SU-DHL-6 (cell line): ENCODE results near the gene C1QTNF2.

ENCODE experiments used
- H2AFZ ChIP-seq: fragments of 200-600 bp; sonication (generic); 2 replicates; pipeline ENCODE4 v1.6.1; 2014; ENCODE audit warnings: low read depth, mild to moderate bottlenecking, moderate library complexity, mixed read lengths, antibody characterized with exemption, low read length; ENCODE audit not compliant: severe bottlenecking
- H3F3A ChIP-seq: fragments of 200-600 bp; shearing (Covaris generic); 2 replicates; pipeline ENCODE4 v1.6.0; 2016; ENCODE audit warnings: antibody characterized with exemption, mild to moderate bottlenecking; ENCODE audit not compliant: insufficient read depth
- H3K27ac ChIP-seq: fragments of 200-600 bp; sonication (generic); 2 replicates; pipeline ENCODE4 v1.5.1; 2016; ENCODE audit warnings: low read depth, mild to moderate bottlenecking, low read length, moderate library complexity, mixed read lengths
- H3K27me3 ChIP-seq: fragments of 200-600 bp; sonication (generic), shearing (Covaris generic); 2 replicates; pipeline ENCODE4 v1.6.0; 2014; ENCODE audit warnings: mild to moderate bottlenecking, low read length
- H3K36me3 ChIP-seq: fragments of 200-600 bp; sonication (generic); 2 replicates; pipeline ENCODE4 v1.6.1; 2014; ENCODE audit warnings: mild to moderate bottlenecking, low read length, mixed read lengths
- H3K4me2 ChIP-seq: fragments of 300-600, 200-600 bp; shearing (Covaris generic), sonication (generic); 2 replicates; pipeline ENCODE4 v1.6.0; 2014; ENCODE audit warnings: low read length, low read depth, mild to moderate bottlenecking; ENCODE audit not compliant: poor library complexity, severe bottlenecking
- H3K4me3 ChIP-seq: fragments of 200-600 bp; sonication (generic); 2 replicates; pipeline ENCODE4 v1.5.1; 2014; ENCODE audit warnings: antibody characterized with exemption, low read length, mild to moderate bottlenecking, mixed read lengths; ENCODE audit not compliant: insufficient read depth, poor library complexity, severe bottlenecking
- H3K79me2 ChIP-seq: fragments of 200-600 bp; sonication (generic); 2 replicates; pipeline ENCODE4 v1.6.1; 2014; ENCODE audit warnings: mild to moderate bottlenecking, low read length, moderate library complexity; ENCODE audit not compliant: insufficient read depth
- H3K9ac ChIP-seq: fragments of 200-600 bp; sonication (generic); 2 replicates; pipeline ENCODE4 v1.7.0; 2014; ENCODE audit warnings: mild to moderate bottlenecking, low read length
- H3K9me2 ChIP-seq: fragments of 200-600 bp; sonication (generic); replicated peaks from 2 replicates; pipeline ENCODE4 v1.6.1; 2014; ENCODE audit warnings: low read length; ENCODE audit not compliant: insufficient read depth
- H3K9me3 ChIP-seq: fragments of 200-600 bp; sonication (generic); 2 replicates; pipeline ENCODE4 v1.6.1; 2014; ENCODE audit warnings: low read length, mixed read lengths; ENCODE audit not compliant: insufficient read depth
- H4K20me1 ChIP-seq: fragments of 200-600 bp; sonication (generic); 2 replicates; pipeline ENCODE4 v1.6.1; 2014; ENCODE audit warnings: low read depth, mild to moderate bottlenecking, antibody characterized with exemption, low read length, moderate library complexity, mixed read lengths
- CTCF ChIP-seq: fragments of 200-600 bp; sonication (generic); IDR thresholded peaks from one replicate; pipeline ENCODE4 v1.5.1; 2017; ENCODE audit warnings: antibody characterized with exemption, mild to moderate bottlenecking, low read length, moderate library complexity; ENCODE audit not compliant: insufficient read depth, poor library complexity, severe bottlenecking
- EZH2phosphoT487 ChIP-seq: fragments of 200-600 bp; sonication (generic), shearing (Covaris generic); conservative IDR thresholded peaks from 2 replicates; pipeline ENCODE4 v1.6.1; 2018; ENCODE audit warnings: mild to moderate bottlenecking, antibody characterized with exemption, low read length, moderate library complexity, mixed read lengths

The C1QTNF2 gene

GRCh38 chr5:160397492-160397891 lies 27.1 kb upstream of the C1QTNF2 start:
- no peaks in the 10 kb centered on the region for H3K27me3 ChIP-seq
- H4K20me1 ChIP-seq, result no peaks in the 10 kb centered on the region
- peak overlapping the region; percentile 6 for H3K4me2 ChIP-seq
- H3F3A ChIP-seq, result peaks cover 27% of the 10 kb centered on the region; the same call in 1 of the 2 replicates
- no peak overlapping the region for H2AFZ ChIP-seq
- TF ChIP-seq CTCF (no peak), EZH2phosphoT487 (no peak)
- H3K4me3 ChIP-seq, result no peak overlapping the region
- no peaks in the 10 kb centered on the region for H3K9me3 ChIP-seq
- H3K79me2 ChIP-seq, result no peaks in the 10 kb centered on the region
- no peaks in the 10 kb centered on the region for H3K9me2 ChIP-seq
- H3K9ac ChIP-seq, result no peak overlapping the region
- H3K36me3 ChIP-seq, result peaks cover 8% of the 10 kb centered on the region; the same call in 1 of the 2 replicates
- no peak overlapping the region for H3K27ac ChIP-seq

GRCh38 chr5:160395111-160395510 lies 24.7 kb upstream of the C1QTNF2 start:
- Histone ChIP-seq H3K27me3 (no peaks in the 10 kb centered on the region), H3K4me2 (no peak overlapping the region), H3K4me3 (no peak overlapping the region), H3K79me2 (no peaks in the 10 kb centered on the region), H3K36me3 (no peaks in the 10 kb centered on the region), H3K9me3 (no peaks in the 10 kb centered on the region), H3K9me2 (no peaks in the 10 kb centered on the region), H4K20me1 (no peaks in the 10 kb centered on the region), H3F3A (peaks cover 6% of the 10 kb centered on the region; the same call in 1 of the 2 replicates), H3K9ac (no peak overlapping the region), H2AFZ (no peak overlapping the region), H3K27ac (no peak overlapping the region)
- no peak for TF ChIP-seq EZH2phosphoT487
- TF ChIP-seq CTCF, result no peak

GRCh38 chr5:160390787-160391696 lies 20.6 kb upstream of the C1QTNF2 start:
- H3K9me2 ChIP-seq, result no peaks in the 10 kb centered on the region

More at GRCh38 chr5:160390787-160391696, 20.6 kb upstream of the C1QTNF2 start:
- H2AFZ ChIP-seq, result no peak overlapping the region
- TF ChIP-seq EZH2phosphoT487, result no peak
- peak; percentile 46 for TF ChIP-seq CTCF
- H3K4me2 ChIP-seq, result no peak overlapping the region
- no peak overlapping the region for H3K9ac ChIP-seq
- no peaks in the 10 kb centered on the region for H3K79me2 ChIP-seq
- H3F3A ChIP-seq, result no peaks in the 10 kb centered on the region
- H3K9me3 ChIP-seq, result peaks cover 9% of the 10 kb centered on the region; the same call in 1 of the 2 replicates
- H3K4me3 ChIP-seq, result no peak overlapping the region
- no peaks in the 10 kb centered on the region for H3K36me3 ChIP-seq
- H3K27me3 ChIP-seq, result no peaks in the 10 kb centered on the region
- H4K20me1 ChIP-seq, result no peaks in the 10 kb centered on the region
- H3K27ac ChIP-seq, result no peak overlapping the region
